GM18909 (cell line): ENCODE results near the gene AASDH.

Experiments
- ATAC-seq: cut with Tn5 transposase; IDR thresholded peaks from one replicate; pipeline ENCODE4 v1.9.1; 2021; ENCODE audit warnings: mild to moderate bottlenecking; ENCODE audit not compliant: unreplicated experiment, poor library complexity

AASDH gene

GRCh38 chr4:56289934-56290333 lies 97.4 kb downstream of the AASDH start:
- no peak for ATAC-seq

GRCh38 chr4:56288663-56289062 lies 98.6 kb downstream of the AASDH start:
- no peak for ATAC-seq
